Naive B cell (primary cell): ENCODE data around the gene SERPINA10. TPM values are rescaled to one million over a fixed set of nuclear protein-coding genes. Genes with fewer than 3 reads are reported as not detected.

ENCODE experiments used
- ATAC-seq, 2 donors: fragments of 150-1000 bp; cut with Tn5 transposase; 2 replicates each; pipeline ENCODE4 v1.10.0; 2021; ENCODE audit warnings: low read depth in 2 of 2, mild to moderate bottlenecking in 2 of 2, moderate library complexity in 2 of 2
- DNase-seq: peaks from one replicate; pipeline ENCODE4 v3.0.0; 2022
- H3K27ac Mint-ChIP-seq, 6 donors: one replicate each; pipeline ENCODE4 v1.8.0; 2020 to 2022; ENCODE audit warnings: mild to moderate bottlenecking in 6 of 6, mixed read lengths in 6 of 6, moderate library complexity in 5 of 6, inconsistent platforms in 2 of 6
- H3K27me3 Mint-ChIP-seq, 3 donors: one replicate each; pipeline ENCODE4 v1.8.0; 2021 to 2022; ENCODE audit warnings: mixed read lengths in 3 of 3, mild to moderate bottlenecking in 1 of 3
- H3K36me3 Mint-ChIP-seq, 2 donors: one replicate each; pipeline ENCODE4 v1.8.0; 2020 to 2022; ENCODE audit warnings: mixed read lengths in 2 of 2, inconsistent platforms in 1 of 2, mild to moderate bottlenecking in 1 of 2
- H3K4me1 Mint-ChIP-seq, 3 donors: one replicate each; pipeline ENCODE4 v1.8.0; 2020 to 2022; ENCODE audit warnings: mixed read lengths in 3 of 3, inconsistent platforms in 1 of 3, mild to moderate bottlenecking in 1 of 3, moderate library complexity in 1 of 3
- H3K4me3 Mint-ChIP-seq, 8 donors: one replicate each; pipeline ENCODE4 v1.8.0; 2020 to 2022; ENCODE audit warnings: mild to moderate bottlenecking in 8 of 8, mixed read lengths in 8 of 8, moderate library complexity in 8 of 8, inconsistent platforms in 2 of 8
- H3K9me3 Mint-ChIP-seq, 7 donors: one replicate each; pipeline ENCODE4 v1.8.0; 2020 to 2022; ENCODE audit warnings: mixed read lengths in 7 of 7, mild to moderate bottlenecking in 5 of 7, inconsistent platforms in 2 of 7, moderate library complexity in 1 of 7
- polyA plus RNA-seq, 6 donors: library from polyadenylated mRNA; unstranded; fragments of 300-500 nt; fragmentation: Illumina TruSeq; gene quantifications; one replicate each; pipeline ENCODE4 v1.2.3, GENCODE V29; 2021; ENCODE audit warnings: low read depth in 6 of 6

SERPINA10 gene
- polyA plus RNA-seq, 6 donors from 2014 or later, result not detected

DNA sequence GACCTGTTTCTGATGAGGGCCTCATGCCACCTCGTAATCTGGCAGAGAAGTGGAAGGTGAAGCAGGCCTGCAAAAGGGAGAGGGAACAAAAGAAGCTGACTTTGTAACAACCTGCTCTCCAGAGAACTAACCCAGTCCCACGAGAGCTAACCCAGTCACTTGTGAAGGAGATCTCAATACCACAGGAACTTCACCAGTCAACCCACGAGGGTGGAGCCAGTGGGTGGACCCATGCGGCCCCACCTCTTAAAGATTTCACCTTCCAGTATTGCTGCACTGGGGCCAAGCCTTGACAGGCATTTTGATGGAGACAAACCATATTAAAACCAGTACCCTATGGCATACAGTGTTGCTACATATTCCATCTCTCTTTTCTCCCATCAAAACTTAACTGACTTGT lies 55.1 kb downstream of the SERPINA10 start:
- ATAC-seq, result peak; percentile 23
- Mint-ChIP-seq H3K9me3 (peaks cover 0 to 9% (median 0%) of the 10 kb centered on the region in 7 donors), H3K27me3 (peaks cover 0 to 5% (median 4%) of the 10 kb centered on the region in 3 donors), H3K4me1 (peaks cover 0 to 5% (median 0%) of the 10 kb centered on the region in 3 donors), H3K36me3 (no peaks in the 10 kb centered on the region), H3K4me3 (peak overlapping the region in 1 of 8 donors; percentile 3), H3K27ac (no peak overlapping the region)
- DNase-seq, result no peak

DNA sequence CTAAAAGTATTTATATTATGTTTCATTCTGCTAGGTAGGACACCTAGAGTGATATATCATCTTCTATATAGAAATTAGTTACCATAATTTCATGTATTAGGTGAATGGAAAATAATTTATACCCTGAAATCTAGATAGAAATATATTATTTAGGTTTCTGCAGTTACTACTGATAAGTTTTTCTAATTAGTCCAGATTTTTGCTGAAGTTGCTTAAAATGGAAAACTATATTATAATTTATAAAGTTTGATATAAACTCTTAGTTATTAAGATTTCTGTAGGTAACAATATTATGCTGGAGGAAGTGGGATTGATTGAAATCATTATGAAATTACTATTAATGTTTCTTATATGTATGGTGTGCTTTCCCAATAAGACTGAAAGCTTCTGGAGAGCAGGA lies 56.0 kb downstream of the SERPINA10 start:
- ATAC-seq (no peak), DNase-seq (no peak)
- peaks cover 0 to 5% (median 0%) of the 10 kb centered on the region in 3 donors for H3K4me1 Mint-ChIP-seq
- no peaks in the 10 kb centered on the region for H3K36me3 Mint-ChIP-seq
- peaks cover 0 to 9% (median 0%) of the 10 kb centered on the region in 7 donors for H3K9me3 Mint-ChIP-seq
- peaks cover 0 to 4% (median 2%) of the 10 kb centered on the region in 3 donors for H3K27me3 Mint-ChIP-seq
- no peak overlapping the region for H3K27ac Mint-ChIP-seq
- no peak overlapping the region for H3K4me3 Mint-ChIP-seq

Other genes starting within 250 kb of the SERPINA10 start
- 100 to 1,000 TPM in 5 of 6 donors, 10 to 100 TPM in 1; 90.3 to 213 (median 177) TPM for gene DDX24, start 212.1 kb downstream of the SERPINA10 start, polyA plus RNA-seq
- 10 to 100 TPM in 1 of 6 donors, 1 to 10 TPM in 5; 5.0 to 11.1 (median 5.8) TPM for gene IFI27L1, start 212.0 kb downstream of the SERPINA10 start, polyA plus RNA-seq
- gene IFI27, start 182.5 kb downstream of the SERPINA10 start, polyA plus RNA-seq, result not detected
- 10 to 100 TPM; 62.8 to 96.4 (median 72.6) TPM for gene IFI27L2, start 163.7 kb downstream of the SERPINA10 start, polyA plus RNA-seq
- gene PPP4R4, start 118.9 kb downstream of the SERPINA10 start, polyA plus RNA-seq, result under 1 TPM in 1 of 6 donors, not detected in 5; 0.09 TPM
- gene SERPINA6, start 30.1 kb upstream of the SERPINA10 start, polyA plus RNA-seq, result not detected
- gene SERPINA2, start 73.4 kb upstream of the SERPINA10 start, polyA plus RNA-seq, result not detected
- 1 to 10 TPM in 4 of 6 donors, under 1 TPM in 2; 0.20 to 9.5 (median 2.1) TPM for gene SERPINA1, start 95.3 kb upstream of the SERPINA10 start, polyA plus RNA-seq
- gene SERPINA11, start 159.5 kb upstream of the SERPINA10 start, polyA plus RNA-seq, result not detected
- gene SERPINA9, start 182.9 kb upstream of the SERPINA10 start, polyA plus RNA-seq, result not detected
- gene SERPINA12, start 216.2 kb upstream of the SERPINA10 start, polyA plus RNA-seq, result not detected